ENCODE results near the gene MAOB. TPM values are rescaled to one million over a fixed set of nuclear protein-coding genes. Genes with fewer than 3 reads are reported as not detected.

Gene MAOB
- total RNA-seq, 2 donors from 2014 or later: 0.46 to 0.73 TPM

- WGBS, 2 experiments (ENCODE audit: insufficient coverage in 1 of 2, insufficient read length in 1 of 2): 92% methylated on average over 4 of the region's 5 CpGs; no CpG with 5 or more reads in 1 of the 2 experiments
- Mint-ChIP-seq H3K36me3 (ENCODE audit: low read depth) (no peaks in the 10 kb centered on the region), H3K4me1 (no peaks in the 10 kb centered on the region), H3K9me3 (peaks cover 17% of the 10 kb centered on the region), H3K27ac (no peak overlapping the region), H3K27me3 (ENCODE audit: insufficient read depth) (no peaks in the 10 kb centered on the region), H3K4me3 (no peak overlapping the region)
- no peaks in the 10 kb centered on the region for H3K36me3 ChIP-seq (ENCODE audit: control insufficient read depth, insufficient read depth, low read length)
- H3K27ac ChIP-seq (ENCODE audit: low read depth, low read length): no peak overlapping the region
- H3K27me3 ChIP-seq (ENCODE audit: control insufficient read depth, insufficient read depth, low read length, poor library complexity, severe bottlenecking): no peaks in the 10 kb centered on the region
- no peak for TF ChIP-seq CTCF (conservative IDR thresholded peaks at IDR 0.05)
- no peak overlapping the region for H3K4me3 ChIP-seq (ENCODE audit: low read length)
- DNase-seq: no peak
- no peaks in the 10 kb centered on the region for H3K4me1 ChIP-seq (ENCODE audit: control insufficient read depth, insufficient read depth, low read length)
- H3K9me3 ChIP-seq (ENCODE audit: control insufficient read depth, low read length): no peaks in the 10 kb centered on the region
- H3K9ac ChIP-seq (ENCODE audit: extremely low read depth, low read length, poor library complexity, severe bottlenecking): no peak overlapping the region
Observed at GRCh38 chrX:43804021-43804420, 78.2 kb downstream of the MAOB start.

GRCh38 chrX:43785930-43786591, 96.2 kb downstream of the MAOB start:
- Mint-ChIP-seq H3K36me3 (ENCODE audit: low read depth) (no peaks in the 10 kb centered on the region), H3K9me3 (peaks cover 44% of the 10 kb centered on the region), H3K27ac (no peak overlapping the region), H3K4me3 (no peak overlapping the region), H3K4me1 (no peaks in the 10 kb centered on the region), H3K27me3 (ENCODE audit: insufficient read depth) (no peaks in the 10 kb centered on the region)
- Histone ChIP-seq H3K27me3 (ENCODE audit: control insufficient read depth, insufficient read depth, low read length, poor library complexity, severe bottlenecking) (no peaks in the 10 kb centered on the region), H3K27ac (ENCODE audit: low read depth, low read length) (no peak overlapping the region), H3K9ac (ENCODE audit: extremely low read depth, low read length, poor library complexity, severe bottlenecking) (no peak overlapping the region), H3K4me3 (ENCODE audit: low read length) (no peak overlapping the region), H3K4me1 (ENCODE audit: control insufficient read depth, insufficient read depth, low read length) (no peaks in the 10 kb centered on the region), H3K9me3 (ENCODE audit: control insufficient read depth, low read length) (no peaks in the 10 kb centered on the region), H3K36me3 (ENCODE audit: control insufficient read depth, insufficient read depth, low read length) (no peaks in the 10 kb centered on the region)
- WGBS, 2 experiments (ENCODE audit: insufficient coverage in 1 of 2, insufficient read length in 1 of 2): 90 to 95% methylated on average over 2 to 4 of the region's 5 CpGs
- no peak for DNase-seq
- no peak for TF ChIP-seq CTCF (conservative IDR thresholded peaks at IDR 0.05)

GRCh38 chrX:43758044-43758443, 124.2 kb downstream of the MAOB start:
- no peaks in the 10 kb centered on the region for H3K27me3 Mint-ChIP-seq (ENCODE audit: insufficient read depth)
- WGBS, 2 experiments (ENCODE audit: insufficient coverage in 1 of 2, insufficient read length in 1 of 2): 89 to 97% methylated on average over 4 to 7 of the region's 7 CpGs
- Histone ChIP-seq H3K9me3 (ENCODE audit: control insufficient read depth, low read length) (no peaks in the 10 kb centered on the region), H3K27me3 (ENCODE audit: control insufficient read depth, insufficient read depth, low read length, poor library complexity, severe bottlenecking) (no peaks in the 10 kb centered on the region), H3K4me3 (ENCODE audit: low read length) (no peak overlapping the region), H3K4me1 (ENCODE audit: control insufficient read depth, insufficient read depth, low read length) (no peaks in the 10 kb centered on the region), H3K9ac (ENCODE audit: extremely low read depth, low read length, poor library complexity, severe bottlenecking) (no peak overlapping the region), H3K27ac (ENCODE audit: low read depth, low read length) (no peak overlapping the region), H3K36me3 (ENCODE audit: control insufficient read depth, insufficient read depth, low read length) (no peaks in the 10 kb centered on the region)
- no peak for TF ChIP-seq CTCF (conservative IDR thresholded peaks at IDR 0.05)
- H3K36me3 Mint-ChIP-seq (ENCODE audit: low read depth): no peaks in the 10 kb centered on the region
- no peak overlapping the region for H3K4me3 Mint-ChIP-seq
- DNase-seq: no peak
- H3K27ac Mint-ChIP-seq: no peak overlapping the region
- no peaks in the 10 kb centered on the region for H3K4me1 Mint-ChIP-seq
- H3K9me3 Mint-ChIP-seq: peaks cover 24% of the 10 kb centered on the region
